ENCODE results near the gene SMS.

SMS gene

GRCh38 chrX:22041907-22042530, 101.5 kb downstream of the SMS start:
- no peak for DNase-seq

DNA sequence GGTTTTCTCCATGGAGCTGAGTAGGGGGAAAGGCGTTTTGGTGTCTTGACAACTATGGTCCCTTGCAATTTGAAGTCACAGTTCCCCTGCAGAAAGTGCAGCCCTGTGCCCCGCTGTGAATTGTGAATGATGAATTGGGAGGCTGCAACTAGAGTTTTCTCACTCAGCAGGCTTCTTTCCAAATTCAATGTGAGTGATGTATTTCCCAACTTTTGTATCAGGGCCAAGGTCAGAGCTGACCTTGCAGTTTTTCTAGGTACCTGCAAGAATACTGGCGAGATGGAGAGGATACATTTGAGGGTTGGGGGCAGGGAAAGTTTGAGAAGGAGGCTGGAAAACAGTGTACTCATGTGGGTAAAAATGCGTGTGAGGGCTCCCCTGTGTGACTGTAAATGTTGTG, 103.4 kb downstream of the SMS start:
- no peak for DNase-seq

All from NCI-H187 treated with DMSO at 0.1 percent for 48 hours (cell line).